Cardiac muscle cell (in vitro differentiated cells and primary cell): ENCODE measurements around the gene S100A4. TPM values are rescaled to one million over a fixed set of nuclear protein-coding genes. Genes with fewer than 3 reads are reported as not detected.

Experiments
- DNase-seq, 2 donors: peaks; one replicate each; pipeline versions ENCODE4 v3.0.0 to v3.0.0-alpha.2; 2010 to 2017; ENCODE audit warnings: low read depth in 1 of 2, low spot score in 1 of 2
- H3K27ac ChIP-seq: fragments of 200-600 bp; sonication (generic); 2 replicates; pipeline ENCODE4 v1.5.1; 2016
- H3K27me3 ChIP-seq: fragments of 200-600 bp; sonication (generic); 2 replicates; pipeline ENCODE4 v1.6.0; 2016; ENCODE audit warnings: control low read depth
- H3K36me3 ChIP-seq: fragments of 200-600 bp; sonication (generic); 2 replicates; pipeline ENCODE4 v1.5.1; 2016; ENCODE audit warnings: control low read depth
- H3K4me1 ChIP-seq: fragments of 200-600 bp; sonication (generic); 2 replicates; pipeline ENCODE4 v1.8.1; 2017; ENCODE audit warnings: low read depth, mild to moderate bottlenecking, mixed run types
- H3K4me3 ChIP-seq: fragments of 200-600 bp; sonication (generic); 2 replicates; pipeline ENCODE4 v1.5.1; 2016; ENCODE audit warnings: mild to moderate bottlenecking
- H3K9me3 ChIP-seq: fragments of 200-600 bp; sonication (generic); 2 replicates; pipeline ENCODE4 v1.5.1; 2017; ENCODE audit warnings: low read depth, mild to moderate bottlenecking, control low read depth
- polyA plus RNA-seq: library from polyadenylated mRNA; unstranded; fragments of >200 nt; fragmentation: Nextera tagmentation; extraction: Ambion mirVana; gene quantifications from 2 replicates; pipeline ENCODE4 v1.2.1, GENCODE V29; 2016
- total RNA-seq: library from RNA; depleted of rRNA; stranded (reverse); fragments of >200 nt; gene quantifications from 2 replicates; pipeline ENCODE4 v1.2.3, GENCODE V29; 2016
- TF ChIP-seq, protein P1 (sequence below): IDR thresholded peaks from 2 replicates; pipeline ENCODE4 v1.5.1; 2012; ENCODE audit warnings: low read depth, mild to moderate bottlenecking, low read length

The S100A4 gene
- total and polyA plus RNA-seq, 2 experiments from 2014 or later = 89.4 to 133 TPM

DNA sequence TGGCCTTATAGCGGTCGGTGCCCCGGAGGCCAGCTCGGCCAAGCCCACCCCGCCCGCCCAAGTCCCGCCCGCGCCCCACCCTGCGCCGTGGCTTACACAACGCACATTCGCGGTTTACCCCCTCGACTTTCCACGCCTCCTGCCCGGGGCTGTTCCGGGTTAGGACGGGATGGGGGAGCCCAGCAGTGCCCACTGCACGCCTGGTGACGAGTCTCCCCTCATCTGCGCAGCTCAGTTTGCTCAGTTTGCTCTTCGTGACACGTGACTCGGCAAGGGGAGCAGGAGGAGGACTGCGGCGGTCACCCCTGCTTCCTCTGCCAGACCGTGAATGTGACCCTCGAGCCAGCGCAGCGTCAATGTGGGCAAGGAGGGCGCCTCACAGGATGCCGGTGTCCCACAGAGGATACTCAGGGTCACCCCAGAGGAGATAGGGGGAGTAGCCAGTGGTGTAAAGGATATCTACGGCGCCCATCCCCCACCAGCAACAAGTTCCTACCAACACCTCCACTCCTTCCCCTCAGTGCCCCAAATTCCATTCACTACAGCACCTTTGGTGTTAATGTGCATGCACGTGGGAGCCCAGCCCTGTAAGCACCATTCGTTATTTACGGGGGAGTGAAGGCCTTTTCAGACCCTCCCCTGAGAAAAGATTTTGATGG, 9.5 kb downstream of the S100A4 start:
- Histone ChIP-seq H3K27ac (no peak overlapping the region), H3K4me1 (peaks cover 11% of the 10 kb centered on the region), H3K9me3 (no peaks in the 10 kb centered on the region), H3K4me3 (peak overlapping the region; percentile 17), H3K27me3 (no peaks in the 10 kb centered on the region), H3K36me3 (no peaks in the 10 kb centered on the region)
- TF ChIP-seq, protein P1, sequence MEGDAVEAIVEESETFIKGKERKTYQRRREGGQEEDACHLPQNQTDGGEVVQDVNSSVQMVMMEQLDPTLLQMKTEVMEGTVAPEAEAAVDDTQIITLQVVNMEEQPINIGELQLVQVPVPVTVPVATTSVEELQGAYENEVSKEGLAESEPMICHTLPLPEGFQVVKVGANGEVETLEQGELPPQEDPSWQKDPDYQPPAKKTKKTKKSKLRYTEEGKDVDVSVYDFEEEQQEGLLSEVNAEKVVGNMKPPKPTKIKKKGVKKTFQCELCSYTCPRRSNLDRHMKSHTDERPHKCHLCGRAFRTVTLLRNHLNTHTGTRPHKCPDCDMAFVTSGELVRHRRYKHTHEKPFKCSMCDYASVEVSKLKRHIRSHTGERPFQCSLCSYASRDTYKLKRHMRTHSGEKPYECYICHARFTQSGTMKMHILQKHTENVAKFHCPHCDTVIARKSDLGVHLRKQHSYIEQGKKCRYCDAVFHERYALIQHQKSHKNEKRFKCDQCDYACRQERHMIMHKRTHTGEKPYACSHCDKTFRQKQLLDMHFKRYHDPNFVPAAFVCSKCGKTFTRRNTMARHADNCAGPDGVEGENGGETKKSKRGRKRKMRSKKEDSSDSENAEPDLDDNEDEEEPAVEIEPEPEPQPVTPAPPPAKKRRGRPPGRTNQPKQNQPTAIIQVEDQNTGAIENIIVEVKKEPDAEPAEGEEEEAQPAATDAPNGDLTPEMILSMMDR = no peak
- peak; percentile 32 to 90 for DNase-seq

DNA sequence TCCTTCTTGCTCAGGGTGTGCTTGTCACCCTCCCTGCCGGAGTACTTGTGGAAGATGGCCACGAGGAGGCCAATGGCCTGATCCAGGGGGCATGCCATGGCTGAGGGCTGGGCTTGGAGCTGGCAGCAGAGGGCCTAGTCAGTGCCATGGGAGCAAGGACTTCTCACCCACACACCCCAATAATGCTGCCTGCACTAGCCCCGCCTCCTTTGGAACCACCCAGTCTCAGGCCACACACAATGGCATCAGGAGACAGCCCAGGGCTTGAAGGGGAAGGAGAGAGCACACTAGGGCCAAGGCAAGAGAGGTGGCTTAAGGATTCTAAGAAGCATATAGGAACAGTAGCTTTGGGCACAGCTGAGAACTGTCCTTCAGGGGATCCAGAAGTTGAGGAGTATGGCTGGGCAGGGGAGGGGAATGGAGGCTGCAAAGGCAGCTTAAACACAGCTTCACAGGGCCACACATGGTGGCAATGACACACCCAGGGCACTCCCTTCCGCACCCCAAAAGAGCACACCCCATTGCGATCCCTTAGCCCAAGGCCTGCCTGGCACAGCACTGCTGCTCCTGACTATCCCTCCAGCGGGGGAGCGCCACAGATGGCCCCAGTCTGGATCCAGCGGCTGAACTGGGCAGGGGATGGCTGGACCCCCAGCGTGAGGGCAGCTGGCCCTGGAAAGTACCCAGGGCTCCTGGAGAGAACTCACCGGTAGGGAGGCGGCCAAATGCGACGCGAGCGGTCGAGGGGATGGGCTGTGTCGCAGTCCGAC, 10.2 kb downstream of the S100A4 start, which contains the start of gene S100A6:
TSS of gene S100A6 (minus strand) at position 750 of the 770 bp plus-strand sequence. CDS start at position 98, 652 bp downstream.
- Histone ChIP-seq H3K27ac (no peak within 1 kb of the TSS), H3K4me1 (peaks cover 11% of the 10 kb centered on the region), H3K4me3 (peak within 1 kb of the TSS; percentile 17), H3K9me3 (no peaks in the 10 kb centered on the region), H3K36me3 (no peaks in the 10 kb centered on the region), H3K27me3 (no peaks in the 10 kb centered on the region)
- TF ChIP-seq, protein P1 = no peak
- peak in 1 of 2 donors; percentile 37 for DNase-seq

DNA sequence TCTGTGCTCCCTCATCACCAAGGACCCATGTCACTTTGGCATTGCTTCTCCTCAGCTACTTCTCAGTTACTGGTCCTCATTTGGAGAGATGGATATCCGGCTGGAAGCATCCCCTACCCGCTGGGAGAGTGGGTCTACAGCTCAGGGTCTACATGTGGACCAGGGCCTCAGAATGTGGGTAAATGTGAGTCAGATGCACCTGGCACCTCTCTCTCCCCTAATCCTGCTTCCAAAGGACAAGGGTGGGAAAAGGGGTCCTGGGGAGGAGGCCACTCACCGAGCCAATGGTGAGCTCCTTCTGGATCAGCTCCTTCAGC, 10.7 kb downstream of the S100A4 start:
- no peak for DNase-seq
- H3K27me3 ChIP-seq = no peaks in the 10 kb centered on the region
- H3K9me3 ChIP-seq = no peaks in the 10 kb centered on the region
- no peaks in the 10 kb centered on the region for H3K36me3 ChIP-seq
- peaks cover 11% of the 10 kb centered on the region for H3K4me1 ChIP-seq
- H3K4me3 ChIP-seq = no peak overlapping the region
- TF ChIP-seq, protein P1 = no peak
- H3K27ac ChIP-seq = no peak overlapping the region

DNA sequence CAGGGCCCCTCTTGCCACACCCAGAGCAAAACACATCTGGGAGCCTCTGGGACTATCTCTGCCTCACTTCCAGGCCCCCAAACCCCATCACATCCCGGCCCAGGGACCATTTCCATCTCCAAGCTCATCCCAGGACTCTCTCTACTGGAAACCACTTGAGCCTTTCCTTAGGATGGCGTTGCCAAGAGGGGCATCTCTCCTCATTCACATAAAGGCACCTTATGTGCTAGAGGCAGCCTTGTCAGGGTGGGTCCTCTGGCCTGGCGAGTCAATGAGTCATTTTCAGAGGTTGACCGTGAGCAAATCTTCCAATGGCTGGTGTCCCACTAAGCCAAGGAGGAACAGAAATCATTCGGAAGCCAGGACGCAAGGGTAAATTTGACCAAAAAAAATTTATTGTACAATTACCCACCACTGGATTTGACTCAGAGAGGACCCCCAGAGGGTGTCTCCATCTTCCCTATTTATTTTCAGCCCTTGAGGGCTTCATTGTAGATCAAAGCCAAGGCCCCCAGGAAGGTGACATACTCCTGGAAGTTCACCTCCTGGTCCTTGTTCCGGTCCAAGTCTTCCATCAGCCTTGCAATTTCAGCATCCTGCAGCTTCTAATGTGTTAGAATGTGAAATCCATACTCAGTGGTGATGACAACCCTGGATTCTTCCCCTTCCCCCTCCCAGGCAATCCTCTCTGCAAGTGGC, 11.2 kb downstream of the S100A4 start:
- Histone ChIP-seq H3K4me3 (no peak overlapping the region), H3K36me3 (no peaks in the 10 kb centered on the region), H3K9me3 (no peaks in the 10 kb centered on the region), H3K27me3 (no peaks in the 10 kb centered on the region), H3K4me1 (peaks cover 11% of the 10 kb centered on the region), H3K27ac (no peak overlapping the region)
- no peak for DNase-seq
- TF ChIP-seq, protein P1 = no peak

DNA sequence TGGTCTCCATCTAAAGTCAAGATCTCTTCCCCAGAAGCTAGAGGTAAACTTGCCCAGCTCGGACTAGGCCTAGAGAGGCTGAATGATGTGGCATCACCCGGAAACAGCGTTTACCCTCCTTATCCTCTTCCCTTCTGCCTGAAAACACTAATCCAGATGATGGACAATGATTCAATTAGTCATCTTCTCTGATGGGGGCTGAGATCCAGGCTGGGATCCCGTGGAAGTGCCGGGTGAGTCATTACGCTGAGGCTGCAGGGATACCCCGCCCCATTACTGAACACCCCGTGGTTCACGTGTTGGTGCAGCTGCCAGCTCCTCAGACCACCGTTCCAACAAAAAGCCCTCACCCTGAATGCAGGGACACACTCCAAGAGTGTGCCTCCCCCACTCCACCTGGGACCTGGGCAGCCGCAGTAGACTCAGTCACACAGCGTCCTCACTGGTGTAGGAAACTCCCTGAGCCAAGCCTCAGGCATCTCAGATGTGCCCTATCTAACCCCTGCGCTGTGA, 11.9 kb downstream of the S100A4 start:
- TF ChIP-seq, protein P1 = no peak
- Histone ChIP-seq H3K36me3 (no peaks in the 10 kb centered on the region), H3K27me3 (no peaks in the 10 kb centered on the region), H3K9me3 (no peaks in the 10 kb centered on the region), H3K4me3 (no peak overlapping the region), H3K4me1 (peaks cover 11% of the 10 kb centered on the region), H3K27ac (no peak overlapping the region)
- DNase-seq = peak in 1 of 2 donors; percentile 80
